ENCODE measurements around the gene MAMLD1.

MAMLD1 gene

DNA sequence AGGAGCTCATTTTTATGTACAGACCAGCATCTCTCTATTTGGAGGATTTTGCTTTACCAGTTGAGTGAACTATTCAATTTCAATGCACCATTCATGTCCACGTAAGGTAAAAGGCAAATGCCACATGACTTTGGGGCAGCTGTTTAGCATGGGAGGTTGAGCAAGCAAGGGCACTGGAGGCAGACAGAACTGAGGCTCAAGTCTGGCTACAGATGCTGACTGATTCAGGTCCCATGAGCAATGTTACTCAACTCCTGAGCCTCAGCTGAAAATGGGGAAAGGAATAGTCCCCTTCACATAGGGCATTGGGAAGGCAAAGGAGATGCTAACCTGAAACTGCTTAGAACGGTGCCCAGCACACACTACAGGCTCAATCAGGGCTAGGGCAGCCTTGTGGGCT lies 112.3 kb downstream of the MAMLD1 start:
- H3K9me3 ChIP-seq (ENCODE audit: insufficient read depth, low read length), result no peaks in the 10 kb centered on the region
- H3K36me3 ChIP-seq (ENCODE audit: low read length), result no peaks in the 10 kb centered on the region
- no peaks in the 10 kb centered on the region for H3K79me2 ChIP-seq (ENCODE audit: insufficient read depth, low read length)
- H3K9me2 ChIP-seq (replicated peaks; ENCODE audit: insufficient read depth, low read length), result no peaks in the 10 kb centered on the region
- H3K4me3 ChIP-seq (ENCODE audit: insufficient read depth, low read length, poor library complexity, severe bottlenecking), result no peak overlapping the region
- no peak overlapping the region for H3K9ac ChIP-seq (ENCODE audit: low read length)
- no peak overlapping the region for H2AFZ ChIP-seq (ENCODE audit: low read depth, low read length, severe bottlenecking)
- H3F3A ChIP-seq (ENCODE audit: insufficient read depth), result no peaks in the 10 kb centered on the region
- no peaks in the 10 kb centered on the region for H3K27me3 ChIP-seq (ENCODE audit: low read length)
- H4K20me1 ChIP-seq (ENCODE audit: low read depth, low read length), result no peaks in the 10 kb centered on the region
- TF ChIP-seq EZH2phosphoT487 (conservative IDR thresholded peaks at IDR 0.05; ENCODE audit: low read length), result no peak
- TF ChIP-seq, protein P1, sequence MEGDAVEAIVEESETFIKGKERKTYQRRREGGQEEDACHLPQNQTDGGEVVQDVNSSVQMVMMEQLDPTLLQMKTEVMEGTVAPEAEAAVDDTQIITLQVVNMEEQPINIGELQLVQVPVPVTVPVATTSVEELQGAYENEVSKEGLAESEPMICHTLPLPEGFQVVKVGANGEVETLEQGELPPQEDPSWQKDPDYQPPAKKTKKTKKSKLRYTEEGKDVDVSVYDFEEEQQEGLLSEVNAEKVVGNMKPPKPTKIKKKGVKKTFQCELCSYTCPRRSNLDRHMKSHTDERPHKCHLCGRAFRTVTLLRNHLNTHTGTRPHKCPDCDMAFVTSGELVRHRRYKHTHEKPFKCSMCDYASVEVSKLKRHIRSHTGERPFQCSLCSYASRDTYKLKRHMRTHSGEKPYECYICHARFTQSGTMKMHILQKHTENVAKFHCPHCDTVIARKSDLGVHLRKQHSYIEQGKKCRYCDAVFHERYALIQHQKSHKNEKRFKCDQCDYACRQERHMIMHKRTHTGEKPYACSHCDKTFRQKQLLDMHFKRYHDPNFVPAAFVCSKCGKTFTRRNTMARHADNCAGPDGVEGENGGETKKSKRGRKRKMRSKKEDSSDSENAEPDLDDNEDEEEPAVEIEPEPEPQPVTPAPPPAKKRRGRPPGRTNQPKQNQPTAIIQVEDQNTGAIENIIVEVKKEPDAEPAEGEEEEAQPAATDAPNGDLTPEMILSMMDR (IDR thresholded peaks at IDR 0.05; ENCODE audit: insufficient read depth, low read length, poor library complexity, severe bottlenecking), result no peak
- no peak overlapping the region for H3K27ac ChIP-seq (ENCODE audit: low read depth, low read length)
- H3K4me2 ChIP-seq (ENCODE audit: low read depth, low read length, poor library complexity, severe bottlenecking), result no peak overlapping the region

DNA sequence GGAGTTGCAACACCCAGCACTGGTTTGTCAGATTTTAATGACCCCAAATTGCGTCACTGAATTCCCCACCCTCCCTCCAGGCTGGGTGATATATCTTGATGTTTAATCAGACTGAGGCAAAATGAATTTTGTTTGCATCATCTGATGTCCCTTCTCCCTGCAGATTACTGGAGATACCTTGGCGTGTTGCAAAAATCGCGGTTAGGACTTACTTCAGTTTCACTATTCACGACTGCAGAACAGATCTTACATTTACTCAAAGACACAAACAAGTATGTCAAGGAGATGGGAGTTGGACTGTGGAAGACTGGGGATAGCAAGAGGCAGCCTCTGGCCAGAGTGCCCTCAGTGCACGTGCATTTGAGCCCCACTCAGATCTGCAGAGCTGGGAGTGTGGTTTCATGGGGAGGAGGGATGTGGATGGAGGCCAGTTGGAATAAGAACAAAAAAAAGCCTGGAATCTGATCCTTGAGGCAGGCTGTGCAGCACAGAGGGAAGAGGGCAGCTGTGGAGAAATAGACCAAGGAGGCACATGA lies 113.1 kb downstream of the MAMLD1 start:
- Histone ChIP-seq H3K4me2 (ENCODE audit: low read depth, low read length, poor library complexity, severe bottlenecking) (no peak overlapping the region), H3K9me3 (ENCODE audit: insufficient read depth, low read length) (no peaks in the 10 kb centered on the region), H3K4me3 (ENCODE audit: insufficient read depth, low read length, poor library complexity, severe bottlenecking) (no peak overlapping the region)

DNA sequence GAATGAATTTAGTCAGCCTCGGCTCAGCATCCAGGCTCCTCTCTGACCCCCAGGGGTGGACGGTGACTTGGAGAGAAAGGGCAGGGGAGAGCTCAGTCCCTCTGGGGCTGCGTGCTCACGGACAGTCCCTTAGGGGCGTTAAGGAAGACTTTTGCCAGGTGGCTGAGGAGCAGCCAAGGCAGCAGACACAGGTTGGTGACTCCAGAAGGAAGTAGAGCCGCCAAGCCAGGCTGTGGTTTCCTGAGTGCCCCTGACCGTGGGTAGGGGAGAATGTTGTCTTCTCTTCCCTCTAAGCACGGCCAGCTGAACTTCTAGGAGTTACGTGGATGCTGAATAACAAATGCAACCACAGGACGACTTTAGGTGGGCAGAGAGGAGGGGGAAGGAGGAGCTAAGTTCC lies 114.3 kb downstream of the MAMLD1 start:
- Histone ChIP-seq H3K79me2 (ENCODE audit: insufficient read depth, low read length) (no peaks in the 10 kb centered on the region), H3K27me3 (ENCODE audit: low read length) (no peaks in the 10 kb centered on the region), H3K9me2 (replicated peaks; ENCODE audit: insufficient read depth, low read length) (no peaks in the 10 kb centered on the region), H3F3A (ENCODE audit: insufficient read depth) (no peaks in the 10 kb centered on the region), H3K36me3 (ENCODE audit: low read length) (no peaks in the 10 kb centered on the region), H3K27ac (ENCODE audit: low read depth, low read length) (no peak overlapping the region), H3K9me3 (ENCODE audit: insufficient read depth, low read length) (no peaks in the 10 kb centered on the region), H4K20me1 (ENCODE audit: low read depth, low read length) (no peaks in the 10 kb centered on the region), H3K4me3 (ENCODE audit: insufficient read depth, low read length, poor library complexity, severe bottlenecking) (no peak overlapping the region), H3K4me2 (ENCODE audit: low read depth, low read length, poor library complexity, severe bottlenecking) (no peak overlapping the region), H3K9ac (ENCODE audit: low read length) (no peak overlapping the region), H2AFZ (ENCODE audit: low read depth, low read length, severe bottlenecking) (no peak overlapping the region)
- TF ChIP-seq, protein P1 (IDR thresholded peaks at IDR 0.05; ENCODE audit: insufficient read depth, low read length, poor library complexity, severe bottlenecking), result no peak
- no peak for TF ChIP-seq EZH2phosphoT487 (conservative IDR thresholded peaks at IDR 0.05; ENCODE audit: low read length)

More for the DNA sequence above, 113.1 kb downstream of the MAMLD1 start:
- Histone ChIP-seq H3K9me2 (replicated peaks; ENCODE audit: insufficient read depth, low read length) (no peaks in the 10 kb centered on the region), H2AFZ (ENCODE audit: low read depth, low read length, severe bottlenecking) (no peak overlapping the region), H3K27ac (ENCODE audit: low read depth, low read length) (no peak overlapping the region), H3K79me2 (ENCODE audit: insufficient read depth, low read length) (no peaks in the 10 kb centered on the region), H3K27me3 (ENCODE audit: low read length) (no peaks in the 10 kb centered on the region), H3K36me3 (ENCODE audit: low read length) (no peaks in the 10 kb centered on the region), H4K20me1 (ENCODE audit: low read depth, low read length) (no peaks in the 10 kb centered on the region), H3F3A (ENCODE audit: insufficient read depth) (no peaks in the 10 kb centered on the region), H3K9ac (ENCODE audit: low read length) (no peak overlapping the region)
- TF ChIP-seq EZH2phosphoT487 (conservative IDR thresholded peaks at IDR 0.05; ENCODE audit: low read length), result no peak
- TF ChIP-seq, protein P1 (IDR thresholded peaks at IDR 0.05; ENCODE audit: insufficient read depth, low read length, poor library complexity, severe bottlenecking), result no peak

Measured in SU-DHL-6 (cell line).